GM21717 (cell line): Measurements from ENCODE around the gene ABCB9.

Experiments
- ATAC-seq: cut with Tn5 transposase; IDR thresholded peaks from one replicate; pipeline ENCODE4 v1.9.1; 2021; ENCODE audit warnings: mild to moderate bottlenecking, moderate library complexity; ENCODE audit not compliant: unreplicated experiment

The ABCB9 gene

GRCh38 chr12:122966743-122967550 is 684 bp upstream of the ABCB9 start:
- ATAC-seq, result no peak

GRCh38 chr12:122965321-122965751 is 927 bp downstream of the ABCB9 start:
- no peak for ATAC-seq

- no peak for ATAC-seq
These were observed 1.6 kb downstream of the ABCB9 start for GRCh38 chr12:122964439-122965257.

- no peak for ATAC-seq
These were observed 2.4 kb downstream of the ABCB9 start for GRCh38 chr12:122963941-122964265.

GRCh38 chr12:122961531-122962329 is 4.5 kb downstream of the ABCB9 start:
- ATAC-seq, result no peak

GRCh38 chr12:122960193-122960569 is 6.1 kb downstream of the ABCB9 start:
- ATAC-seq, result no peak

GRCh38 chr12:122959566-122960192 is 6.6 kb downstream of the ABCB9 start:
- ATAC-seq, result no peak

- no peak for ATAC-seq
These were observed 7.9 kb downstream of the ABCB9 start for GRCh38 chr12:122958198-122958888.

- no peak for ATAC-seq
These were observed 10.2 kb downstream of the ABCB9 start for GRCh38 chr12:122956035-122956434.

GRCh38 chr12:122955156-122955555 is 11.1 kb downstream of the ABCB9 start:
- no peak for ATAC-seq

- ATAC-seq, result no peak
These were observed 14.0 kb downstream of the ABCB9 start for GRCh38 chr12:122951979-122952892.

GRCh38 chr12:122951406-122951805 is 14.9 kb downstream of the ABCB9 start:
- no peak for ATAC-seq

- ATAC-seq, result no peak
These were observed 16.2 kb downstream of the ABCB9 start for GRCh38 chr12:122949816-122950675.

GRCh38 chr12:122949405-122949804 is 16.9 kb downstream of the ABCB9 start:
- ATAC-seq, result no peak

GRCh38 chr12:122948605-122949004 is 17.7 kb downstream of the ABCB9 start:
- ATAC-seq, result no peak

GRCh38 chr12:122947352-122947792 is 18.9 kb downstream of the ABCB9 start:
- ATAC-seq, result no peak

- peak; percentile 57 for ATAC-seq
These were observed 19.4 kb downstream of the ABCB9 start for GRCh38 chr12:122946690-122947341.
